Natural killer cell (primary cell): ENCODE measurements around the gene AP2A2. TPM values are rescaled to one million over a fixed set of nuclear protein-coding genes. Genes with fewer than 3 reads are reported as not detected.

Experiments used
- ATAC-seq, 3 donors: fragments of 150-1000 bp in 2 of 3; fragments of 200-7000 bp in 1 of 3; cut with Tn5 transposase; 1 replicate in 1 of 3; 2 replicates in 2 of 3; pipeline ENCODE4 v1.10.0; 2021; ENCODE audit warnings: mild to moderate bottlenecking in 2 of 3, moderate library complexity in 2 of 3
- DNase-seq, 2 donors: peaks; one replicate each; pipeline versions ENCODE4 v3.0.0 to v3.0.0-alpha.2; 2013 to 2021; ENCODE audit warnings: mixed read lengths in 1 of 2
- H3K27ac ChIP-seq: one replicate; pipeline ENCODE4 v1.5.1; 2013; ENCODE audit warnings: mild to moderate bottlenecking, low read length
- H3K27me3 ChIP-seq: one replicate; pipeline ENCODE4 v1.6.1; 2013; ENCODE audit warnings: low read length; ENCODE audit not compliant: control insufficient read depth, insufficient read depth
- H3K36me3 ChIP-seq: one replicate; pipeline ENCODE4 v1.6.1; 2013; ENCODE audit warnings: low read length; ENCODE audit not compliant: control insufficient read depth, insufficient read depth
- H3K4me1 ChIP-seq: one replicate; pipeline ENCODE4 v1.6.1; 2013; ENCODE audit warnings: low read length; ENCODE audit not compliant: control insufficient read depth, insufficient read depth
- H3K4me3 ChIP-seq: one replicate; pipeline ENCODE4 v1.5.1; 2013; ENCODE audit warnings: low read length
- H3K9me3 ChIP-seq: one replicate; pipeline ENCODE4 v1.6.1; 2013; ENCODE audit warnings: low read length; ENCODE audit not compliant: control insufficient read depth, insufficient read depth
- H3K27ac Mint-ChIP-seq, 2 donors: one replicate each; pipeline ENCODE4 v1.8.0; 2022; ENCODE audit warnings: mild to moderate bottlenecking in 2 of 2, mixed read lengths in 2 of 2, moderate library complexity in 1 of 2
- H3K27me3 Mint-ChIP-seq, 2 donors: one replicate each; pipeline ENCODE4 v1.8.0; 2022; ENCODE audit warnings: low read depth in 2 of 2, mixed read lengths in 2 of 2
- H3K36me3 Mint-ChIP-seq: one replicate; pipeline ENCODE4 v1.8.0; 2022; ENCODE audit warnings: mixed read lengths
- H3K4me1 Mint-ChIP-seq, 2 donors: one replicate each; pipeline ENCODE4 v1.8.0; 2022; ENCODE audit warnings: mixed read lengths in 2 of 2
- H3K4me3 Mint-ChIP-seq: one replicate; pipeline ENCODE4 v1.8.0; 2022; ENCODE audit warnings: mild to moderate bottlenecking, moderate library complexity, mixed read lengths
- H3K9me3 Mint-ChIP-seq, 2 donors: one replicate each; pipeline ENCODE4 v1.8.0; 2022; ENCODE audit warnings: mixed read lengths in 2 of 2
- CTCF ChIP-seq: fragments of 200-600 bp; IDR thresholded peaks from one replicate; pipeline ENCODE4 v1.8.0; 2022; ENCODE audit warnings: antibody characterized with exemption
- WGBS: methylation state at CpG from one replicate; pipeline ENCODE4 v1.1.7; 2013; ENCODE audit warnings: missing lambda C conversion rate; ENCODE audit not compliant: insufficient coverage; 5-methylcytosine and 5-hydroxymethylcytosine counted together
- intact Hi-C: fragments of 100-400 bp; cut with micrococcal nuclease; formaldehyde crosslinking; loops from one replicate; pipeline ENCODE4 v1.14.2; 2022
- total RNA-seq, 4 donors: library from RNA; stranded (reverse); fragments of 120-200 nt in 1 of 4; gene quantifications; one replicate each; pipeline versions ENCODE4 v1.2.3 to v1.2.4, GENCODE V29; 2013 to 2022

Gene AP2A2
- total RNA-seq, 3 donors from 2014 or later (not counting 1 experiment from before 2014, with no cell fraction given): 57.2 to 120 (median 82.9) TPM

GRCh38 chr11:970319-970871 lies 44.7 kb downstream of the AP2A2 start:
- Histone ChIP-seq H3K9me3 (no peaks in the 10 kb centered on the region), H3K27me3 (no peaks in the 10 kb centered on the region), H3K4me1 (peaks cover 26% of the 10 kb centered on the region), H3K4me3 (no peak overlapping the region), H3K36me3 (peaks cover 26% of the 10 kb centered on the region), H3K27ac (peak overlapping the region; percentile 36)
- no peaks in the 10 kb centered on the region for H3K27me3 Mint-ChIP-seq
- intact Hi-C loops: no loop called here
- H3K36me3 Mint-ChIP-seq: no peaks in the 10 kb centered on the region
- H3K27ac Mint-ChIP-seq: peak overlapping the region; percentile 56 to 90
- WGBS: 8% methylated on average over 26 of the region's 26 CpGs
- H3K9me3 Mint-ChIP-seq: no peaks in the 10 kb centered on the region
- peak overlapping the region; percentile 82 for H3K4me3 Mint-ChIP-seq
- peaks cover 43 to 50% of the 10 kb centered on the region in 2 donors for H3K4me1 Mint-ChIP-seq
- ATAC-seq (peak in 1 of 3 donors; percentile 63), DNase-seq (no peak)
- no peak for TF ChIP-seq CTCF

- Histone ChIP-seq H3K4me3 (no peak overlapping the region), H3K27ac (peak overlapping the region; percentile 34), H3K4me1 (peaks cover 32% of the 10 kb centered on the region), H3K36me3 (peaks cover 27% of the 10 kb centered on the region), H3K27me3 (no peaks in the 10 kb centered on the region), H3K9me3 (no peaks in the 10 kb centered on the region)
- DNase-seq: no peak
- H3K4me3 Mint-ChIP-seq: peak overlapping the region; percentile 82
- peak overlapping the region; percentile 36 to 90 for H3K27ac Mint-ChIP-seq
- H3K4me1 Mint-ChIP-seq: peaks cover 45 to 50% of the 10 kb centered on the region in 2 donors
- no peaks in the 10 kb centered on the region for H3K9me3 Mint-ChIP-seq
- H3K36me3 Mint-ChIP-seq: no peaks in the 10 kb centered on the region
- 35% methylated on average over 12 of the region's 12 CpGs for WGBS
- intact Hi-C loops: no loop called here
- H3K27me3 Mint-ChIP-seq: no peaks in the 10 kb centered on the region
- TF ChIP-seq CTCF: no peak
- ATAC-seq: no peak
Measured at GRCh38 chr11:971092-971690, 45.5 kb downstream of the AP2A2 start.

GRCh38 chr11:971731-972365 lies 46.2 kb downstream of the AP2A2 start:
- peak overlapping the region; percentile 42 for H3K4me3 Mint-ChIP-seq
- WGBS: 94% methylated on average over 31 of the region's 31 CpGs
- H3K9me3 ChIP-seq: no peaks in the 10 kb centered on the region
- no peak for DNase-seq
- intact Hi-C loops: no loop called here
- H3K27ac ChIP-seq: no peak overlapping the region
- no peaks in the 10 kb centered on the region for H3K27me3 ChIP-seq
- H3K4me1 Mint-ChIP-seq: peaks cover 46 to 52% of the 10 kb centered on the region in 2 donors
- H3K9me3 Mint-ChIP-seq: no peaks in the 10 kb centered on the region
- H3K4me3 ChIP-seq: no peak overlapping the region
- H3K27ac Mint-ChIP-seq: peak overlapping the region in 1 of 2 donors; percentile 90
- peaks cover 30% of the 10 kb centered on the region for H3K4me1 ChIP-seq
- H3K36me3 Mint-ChIP-seq: no peaks in the 10 kb centered on the region
- peaks cover 28% of the 10 kb centered on the region for H3K36me3 ChIP-seq
- TF ChIP-seq CTCF: no peak
- ATAC-seq: no peak
- H3K27me3 Mint-ChIP-seq: no peaks in the 10 kb centered on the region
